H1 (cell line): ENCODE data around the gene RESF1. TPM values are rescaled to one million over a fixed set of nuclear protein-coding genes. Genes with fewer than 3 reads are reported as not detected.

Source experiments
- CTCF ChIA-PET: fragments of 300-600 bp; sonication (Branson Sonifier 250); formaldehyde crosslinking; loops from one replicate; lab custom pipeline; 2021; ENCODE audit not compliant: partially characterized antibody; lab: Charles Lee
- POLR2A ChIA-PET: fragments of 300-600 bp; sonication (Branson Sonifier 250); formaldehyde crosslinking; loops from one replicate; lab custom pipeline; 2021; ENCODE audit warnings: inconsistent platforms; ENCODE audit not compliant: partially characterized antibody; lab: Charles Lee
- DNase-seq, 2 experiments: peaks; one replicate each; pipeline versions ENCODE4 v3.0.0 to v3.0.0-alpha.2; 2010 to 2022; ENCODE audit warnings: low spot score in 2 of 2, low read depth in 1 of 2, mixed read lengths in 1 of 2
- FAIRE-seq: peaks from 2 replicates; lab custom pipeline; 2011; peaks lifted over from hg19 to GRCh38; lab: Jason Lieb, UNC
- H2AFZ ChIP-seq: 2 replicates; pipeline ENCODE4 v1.8.1; 2012; ENCODE audit warnings: low read length, inconsistent platforms
- H2AK5ac ChIP-seq: 2 replicates; pipeline ENCODE4 v1.6.1; 2013; ENCODE audit warnings: low read depth, low read length
- H2BK120ac ChIP-seq: replicated peaks from 2 replicates; pipeline ENCODE3; 2013; ENCODE audit warnings: low read depth, low read length, inconsistent platforms
- H2BK12ac ChIP-seq: 2 replicates; pipeline ENCODE4 v1.6.1; 2013; ENCODE audit warnings: low read depth, low read length
- H2BK15ac ChIP-seq: 2 replicates; pipeline ENCODE4 v1.6.1; 2013; ENCODE audit warnings: low read length
- H2BK20ac ChIP-seq: 2 replicates; pipeline ENCODE4 v1.6.1; 2013; ENCODE audit warnings: low read length
- H2BK5ac ChIP-seq: 2 replicates; pipeline ENCODE4 v1.6.1; 2013; ENCODE audit warnings: low read depth, low read length
- H3K14ac ChIP-seq: 2 replicates; pipeline ENCODE4 v1.6.1; 2013; ENCODE audit warnings: inconsistent platforms; ENCODE audit not compliant: insufficient read length
- H3K18ac ChIP-seq: 2 replicates; pipeline ENCODE4 v1.6.1; 2013; ENCODE audit warnings: low read length; ENCODE audit errors: extremely low read depth
- H3K23ac ChIP-seq: 2 replicates; pipeline ENCODE4 v1.6.1; 2013; ENCODE audit warnings: inconsistent platforms; ENCODE audit not compliant: insufficient read length
- H3K23me2 ChIP-seq: 2 replicates; pipeline ENCODE4 v1.6.1; 2013; ENCODE audit warnings: low read depth, low read length
- H3K27ac ChIP-seq: 2 replicates; pipeline ENCODE4 v1.6.1; 2011; ENCODE audit warnings: low read depth, low read length, inconsistent platforms
- H3K27me3 ChIP-seq, 4 experiments: replicated peaks in 1 of 4; 1 replicate in 1 of 4; 2 replicates in 3 of 4; pipeline versions ENCODE4 v1.6.1 to v1.8.1; 2011 to 2013; ENCODE audit warnings: low read length in 3 of 4, mild to moderate bottlenecking in 3 of 4, inconsistent platforms in 2 of 4, mixed read lengths in 2 of 4, moderate library complexity in 1 of 4; ENCODE audit not compliant: control insufficient read depth in 3 of 4, insufficient read depth in 3 of 4; ENCODE audit errors: extremely low read depth in 1 of 4
- H3K36me3 ChIP-seq, 4 experiments: 2 replicates each; pipeline versions ENCODE4 v1.6.1 to v1.8.1; 2011 to 2013; ENCODE audit warnings: mild to moderate bottlenecking in 4 of 4, low read length in 3 of 4, moderate library complexity in 2 of 4, control low read depth in 1 of 4, inconsistent platforms in 1 of 4; ENCODE audit not compliant: insufficient read depth in 4 of 4, control insufficient read depth in 2 of 4
- H3K4ac ChIP-seq: replicated peaks from 2 replicates; pipeline ENCODE3; 2013; ENCODE audit warnings: low read length, low read depth, mixed read lengths, inconsistent platforms; ENCODE audit not compliant: insufficient read length
- H3K4me1 ChIP-seq, 4 experiments: replicated peaks in 1 of 4; 1 replicate in 1 of 4; 2 replicates in 3 of 4; pipeline versions ENCODE4 v1.6.1 to v1.8.1; 2011 to 2013; ENCODE audit warnings: low read length in 3 of 4, inconsistent platforms in 2 of 4, mixed read lengths in 1 of 4; ENCODE audit not compliant: insufficient read depth in 4 of 4, control insufficient read depth in 3 of 4
- H3K4me2 ChIP-seq, 2 experiments: 2 replicates each; pipeline versions ENCODE4 v1.6.1 to v1.8.1; 2011 to 2013; ENCODE audit warnings: low read depth in 2 of 2, low read length in 2 of 2, control low read depth in 1 of 2, inconsistent platforms in 1 of 2, mild to moderate bottlenecking in 1 of 2; ENCODE audit not compliant: insufficient read depth in 1 of 2
- H3K4me3 ChIP-seq, 4 experiments: fragments of 200-600, 300-600 bp in 1 of 4; sonication (generic), shearing (Covaris generic), sonication (Bioruptor Twin) in 1 of 4; 2 replicates each; pipeline versions ENCODE4 v1.5.1 to v1.8.1; 2011 to 2016; ENCODE audit warnings: low read length in 4 of 4, low read depth in 3 of 4, control low read depth in 2 of 4, inconsistent platforms in 2 of 4, mild to moderate bottlenecking in 2 of 4, mixed read lengths in 1 of 4, moderate library complexity in 1 of 4; ENCODE audit not compliant: insufficient read depth in 2 of 4; ENCODE audit errors: extremely low read depth in 1 of 4
- H3K56ac ChIP-seq: replicated peaks from 2 replicates; pipeline ENCODE3; 2013; ENCODE audit warnings: low read depth, mild to moderate bottlenecking, mixed read lengths, low read length, inconsistent platforms; ENCODE audit not compliant: insufficient read length
- H3K79me1 ChIP-seq: 2 replicates; pipeline ENCODE4 v1.6.1; 2013; ENCODE audit warnings: low read depth, low read length, control low read depth
- H3K79me2 ChIP-seq, 2 experiments: 2 replicates each; pipeline versions ENCODE4 v1.6.1 to v1.8.1; 2012 to 2013; ENCODE audit warnings: low read length in 2 of 2, mild to moderate bottlenecking in 2 of 2, inconsistent platforms in 1 of 2; ENCODE audit not compliant: insufficient read depth in 2 of 2, control insufficient read depth in 1 of 2
- H3K9ac ChIP-seq, 4 experiments: replicated peaks in 1 of 4; 1 replicate in 1 of 4; 2 replicates in 3 of 4; pipeline versions ENCODE4 v1.6.1 to v1.8.1; 2011 to 2013; ENCODE audit warnings: low read depth in 3 of 4, low read length in 3 of 4, control low read depth in 2 of 4, mild to moderate bottlenecking in 2 of 4, moderate library complexity in 2 of 4, inconsistent platforms in 1 of 4; ENCODE audit errors: extremely low read depth in 1 of 4
- H3K9me3 ChIP-seq, 2 experiments: 2 replicates each; pipeline versions ENCODE4 v1.6.1 to v1.8.1; 2012 to 2013; ENCODE audit warnings: mild to moderate bottlenecking in 2 of 2, moderate library complexity in 2 of 2, control low read depth in 1 of 2, inconsistent platforms in 1 of 2, low read depth in 1 of 2, low read length in 1 of 2, mixed read lengths in 1 of 2; ENCODE audit not compliant: insufficient read depth in 2 of 2
- H4K20me1 ChIP-seq, 2 experiments: replicated peaks in 1 of 2; 2 replicates each; pipeline versions ENCODE3 to v1.8.1; 2011 to 2013; ENCODE audit warnings: inconsistent platforms in 2 of 2, low read length in 2 of 2, mild to moderate bottlenecking in 1 of 2; ENCODE audit not compliant: insufficient read depth in 2 of 2, control insufficient read depth in 1 of 2
- H4K5ac ChIP-seq: 2 replicates; pipeline ENCODE4 v1.6.1; 2013; ENCODE audit warnings: low read length, low read depth, mixed read lengths, inconsistent platforms; ENCODE audit not compliant: insufficient read length
- H4K8ac ChIP-seq: 2 replicates; pipeline ENCODE4 v1.8.0; 2013; ENCODE audit warnings: mild to moderate bottlenecking, moderate library complexity, low read length, inconsistent platforms; ENCODE audit not compliant: insufficient read depth; ENCODE audit errors: extremely low read depth
- H4K91ac ChIP-seq: replicated peaks from 2 replicates; pipeline ENCODE3; 2013; ENCODE audit warnings: low read length, mixed read lengths, inconsistent platforms; ENCODE audit not compliant: insufficient read length
- BRCA1 ChIP-seq: IDR thresholded peaks from 2 replicates; pipeline ENCODE4 v1.6.1; 2012; ENCODE audit warnings: low read depth, low read length, improper control_type of control experiment
- CTCF ChIP-seq, 3 experiments: IDR thresholded peaks; 1 replicate in 2 of 3; 2 replicates in 1 of 3; pipeline versions ENCODE4 v1.5.1 to v1.6.1; 2011; ENCODE audit warnings: low read length in 3 of 3, mild to moderate bottlenecking in 3 of 3, inconsistent platforms in 2 of 3, low read depth in 1 of 3, moderate library complexity in 1 of 3; ENCODE audit not compliant: insufficient read depth in 1 of 3; ENCODE audit errors: control extremely low read depth in 1 of 3
- KDM4A ChIP-seq: IDR thresholded peaks from one replicate; pipeline ENCODE4 v1.7.1; 2012; ENCODE audit warnings: low read depth, mild to moderate bottlenecking, moderate library complexity, low read length, inconsistent platforms; ENCODE audit not compliant: severe bottlenecking
- NANOG ChIP-seq: IDR thresholded peaks from 2 replicates; pipeline ENCODE4 v1.6.1; 2011; ENCODE audit warnings: low read length, low read depth, mild to moderate bottlenecking, inconsistent platforms; ENCODE audit not compliant: insufficient read depth, poor library complexity, severe bottlenecking
- NRF1 ChIP-seq: IDR thresholded peaks from 2 replicates; pipeline ENCODE4 v1.6.1; 2011; ENCODE audit warnings: mild to moderate bottlenecking, low read depth, low read length, improper control_type of control experiment
- POU5F1 ChIP-seq: IDR thresholded peaks from 2 replicates; pipeline ENCODE4 v1.6.1; 2011; ENCODE audit warnings: low read depth, mild to moderate bottlenecking, low read length, moderate library complexity
- RFX5 ChIP-seq: IDR thresholded peaks from 2 replicates; pipeline ENCODE4 v1.6.1; 2011; ENCODE audit warnings: low read depth, low read length, improper control_type of control experiment, borderline replicate concordance
- SP4 ChIP-seq: IDR thresholded peaks from 2 replicates; pipeline ENCODE4 v1.6.1; 2012; ENCODE audit warnings: low read length, inconsistent platforms
- SRF ChIP-seq: IDR thresholded peaks from 2 replicates; pipeline ENCODE4 v1.6.1; 2011; ENCODE audit warnings: mild to moderate bottlenecking, low read depth, low read length, moderate library complexity
- TAF1 ChIP-seq: IDR thresholded peaks from 2 replicates; pipeline ENCODE4 v1.6.1; 2011; ENCODE audit warnings: mild to moderate bottlenecking, low read depth, low read length
- TCF12 ChIP-seq: IDR thresholded peaks from 2 replicates; pipeline ENCODE4 v1.6.1; 2011; ENCODE audit warnings: low read depth, mild to moderate bottlenecking, low read length
- YY1 ChIP-seq: IDR thresholded peaks from 2 replicates; pipeline ENCODE4 v1.6.1; 2011; ENCODE audit warnings: low read depth, mild to moderate bottlenecking, low read length
- WGBS, 2 experiments: shearing (Covaris generic) in 1 of 2; methylation state at CpG; one replicate each; pipeline versions ENCODE4 v1.1.6 to v1.1.7; 2013 to 2015; ENCODE audit warnings: low lambda C conversion rate in 2 of 2, mixed read lengths in 2 of 2, inconsistent platforms in 1 of 2, low coverage in 1 of 2, missing lambda C conversion rate in 1 of 2; ENCODE audit not compliant: insufficient replicate concordance in 2 of 2, insufficient coverage in 1 of 2, insufficient read length in 1 of 2; ENCODE audit errors: extremely low coverage in 1 of 2, missing lambda C conversion rate in 1 of 2; 5-methylcytosine and 5-hydroxymethylcytosine counted together
- polyA plus RNA-seq, 7 experiments: library from polyadenylated mRNA; depleted of rRNA in 3 of 7; stranded (reverse) in 5 of 7; unstranded in 2 of 7; fragments of >200 nt in 5 of 7; fragments of 200-250 nt in 2 of 7; gene quantifications; 1 replicate in 5 of 7; 2 replicates in 1 of 7; 4 replicates in 1 of 7; pipeline versions ENCODE4 v1.2.1 to v1.2.3, GENCODE V29; 2011 to 2013; ENCODE audit warnings: missing spikeins in 2 of 7, mixed read lengths in 2 of 7
- total RNA-seq: library from RNA; stranded (reverse); fragmentation: NEBNext Ultra II Directional; extraction: Animal tissue kit (Norgen Biotek cat#: 25700); gene quantifications from 2 replicates; pipeline ENCODE4 v1.2.1, GENCODE V29; 2021

The RESF1 gene
- total and polyA plus RNA-seq, 2 of the 8 experiments (the other 6 are each of a cell fraction or from before 2014, with no cell fraction given): 64.3 to 128 TPM

- H4K91ac ChIP-seq: no peak overlapping the region
- TF ChIP-seq NRF1 (no peak), RFX5 (no peak), TAF1 (no peak), YY1 (no peak), TCF12 (no peak), NANOG (no peak), BRCA1 (no peak), SRF (no peak), KDM4A (no peak), SP4 (no peak), POU5F1 (no peak), CTCF (IDR thresholded peaks at IDR 0.05; ENCODE audit: control extremely low read depth in 1 of 3, insufficient read depth in 1 of 3, low read depth in 1 of 3, low read length in 3 of 3) (no peak)
- TF ChIP-seq, all 59 proteins: peak for 0
- Histone ChIP-seq H3K27me3 (no peaks in the 10 kb centered on the region), H2BK20ac (no peak overlapping the region), H2BK120ac (no peak overlapping the region), H4K5ac (no peak overlapping the region), H3K23ac (no peak overlapping the region), H3K4ac (no peak overlapping the region), H3K36me3 (no peaks in the 10 kb centered on the region), H3K4me2 (no peak overlapping the region), H4K20me1 (no peaks in the 10 kb centered on the region), H3K14ac (no peak overlapping the region), H2BK5ac (no peak overlapping the region), H3K18ac (no peak overlapping the region), H3K23me2 (no peaks in the 10 kb centered on the region), H3K4me3 (no peak overlapping the region), H3K79me1 (no peaks in the 10 kb centered on the region), H3K79me2 (no peaks in the 10 kb centered on the region), H2BK15ac (no peak overlapping the region), H3K4me1 (no peaks in the 10 kb centered on the region), H2AFZ (no peak overlapping the region), H3K56ac (no peak overlapping the region), H3K9ac (no peak overlapping the region), H2BK12ac (no peak overlapping the region), H4K8ac (no peak overlapping the region), H2AK5ac (no peak overlapping the region), H3K27ac (no peak overlapping the region), H3K9me3 (peaks cover 11 to 13% of the 10 kb centered on the region in 2 experiments)
- ChIA-PET POLR2A (interaction anchor here (0.5 to 1.0 kb wide), 2 partner anchors 10 to 190 kb away, joined by 3 read pairs; no protein-coding TSS in a partner anchor), CTCF (interaction anchor here (1.4 kb wide), 1 partner anchor 18 kb away, joined by 4 read pairs; no protein-coding TSS in a partner anchor)
- DNase-seq (no peak), FAIRE-seq (no peak)
- WGBS, 2 experiments: 88% methylated on average over 2 of the region's 2 CpGs; no CpG with 5 or more reads in 1 of the 2 experiments
These were observed 36.2 kb upstream of the RESF1 start for GRCh38 chr12:31923063-31923412.
